IgD-negative memory B cell (primary cell): Measurements from ENCODE around the gene ARMH3. TPM values are rescaled to one million over a fixed set of nuclear protein-coding genes. Genes with fewer than 3 reads are reported as not detected.
"Not testable (repeated sequence)": the region's sequence is repeated elsewhere in the genome, so short reads cannot be mapped to it uniquely, and the experiment has no call there.

Source experiments
- H3K27ac Mint-ChIP-seq, 3 donors: one replicate each; pipeline ENCODE4 v1.8.0; 2020 to 2022; ENCODE audit warnings: mild to moderate bottlenecking in 3 of 3, mixed read lengths in 3 of 3, moderate library complexity in 1 of 3
- H3K27me3 Mint-ChIP-seq: one replicate; pipeline ENCODE4 v1.8.0; 2021; ENCODE audit warnings: mixed read lengths
- H3K36me3 Mint-ChIP-seq: one replicate; pipeline ENCODE4 v1.8.0; 2020; ENCODE audit warnings: mild to moderate bottlenecking, mixed read lengths
- H3K4me1 Mint-ChIP-seq, 3 donors: one replicate each; pipeline ENCODE4 v1.8.0; 2020 to 2022; ENCODE audit warnings: mixed read lengths in 3 of 3, mild to moderate bottlenecking in 1 of 3
- H3K4me3 Mint-ChIP-seq, 4 donors: one replicate each; pipeline ENCODE4 v1.8.0; 2020 to 2022; ENCODE audit warnings: mild to moderate bottlenecking in 4 of 4, mixed read lengths in 4 of 4, moderate library complexity in 3 of 4
- H3K9me3 Mint-ChIP-seq, 3 donors: one replicate each; pipeline ENCODE4 v1.8.0; 2020 to 2021; ENCODE audit warnings: mixed read lengths in 3 of 3, mild to moderate bottlenecking in 1 of 3
- polyA plus RNA-seq: library from polyadenylated mRNA; unstranded; fragments of 300-500 nt; fragmentation: Illumina TruSeq; gene quantifications from one replicate; pipeline ENCODE4 v1.2.3, GENCODE V29; 2021

ARMH3 gene
- polyA plus RNA-seq, 1 donor from 2014 or later, result 39.3 TPM

- H3K27ac Mint-ChIP-seq, result no peak overlapping the region
These were observed 38.7 kb downstream of the ARMH3 start for GRCh38 chr10:102017295-102017694.

DNA sequence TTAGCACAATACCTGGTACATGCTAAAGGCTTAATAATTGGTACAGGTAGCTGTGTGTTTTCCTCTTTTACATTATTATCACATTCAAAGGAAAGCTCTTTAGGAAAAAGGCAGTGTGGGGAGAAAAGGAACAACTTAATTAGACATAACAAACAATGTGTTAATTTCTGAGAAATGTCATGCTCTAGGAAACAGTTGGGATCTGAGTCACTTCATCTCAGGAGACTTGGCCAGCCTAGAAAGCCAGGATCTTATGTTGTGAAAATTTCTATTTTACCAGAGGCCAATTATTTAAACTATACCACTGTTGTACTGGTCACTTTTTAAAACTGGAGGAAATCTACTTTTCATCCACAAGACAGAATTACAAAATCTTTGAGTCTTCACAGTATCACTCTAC is 39.6 kb downstream of the ARMH3 start:
- H3K4me3 Mint-ChIP-seq, result peak overlapping the region in 1 of 4 donors; percentile 19
- no peak overlapping the region for H3K27ac Mint-ChIP-seq

More at GRCh38 chr10:102017295-102017694, 38.7 kb downstream of the ARMH3 start:
- Mint-ChIP-seq H3K4me1 (peaks cover 0 to 3% (median 0%) of the 10 kb centered on the region in 3 donors), H3K9me3 (no peaks in the 10 kb centered on the region), H3K36me3 (peaks cover 2% of the 10 kb centered on the region), H3K27me3 (no peaks in the 10 kb centered on the region), H3K4me3 (no peak overlapping the region)

GRCh38 chr10:102010961-102011360 is 45.0 kb downstream of the ARMH3 start:
- Mint-ChIP-seq H3K4me3 (no peak overlapping the region), H3K4me1 (peaks cover 21 to 40% (median 28%) of the 10 kb centered on the region in 3 donors), H3K9me3 (no peaks in the 10 kb centered on the region), H3K27ac (peak overlapping the region in 2 of 3 donors; percentile 52 to 79), H3K36me3 (peaks cover 2% of the 10 kb centered on the region), H3K27me3 (no peaks in the 10 kb centered on the region)

More for the DNA sequence above, 39.6 kb downstream of the ARMH3 start:
- peaks cover 2% of the 10 kb centered on the region for H3K36me3 Mint-ChIP-seq
- peaks cover 0 to 4% (median 0%) of the 10 kb centered on the region in 3 donors for H3K4me1 Mint-ChIP-seq
- H3K27me3 Mint-ChIP-seq, result no peaks in the 10 kb centered on the region
- no peaks in the 10 kb centered on the region for H3K9me3 Mint-ChIP-seq

DNA sequence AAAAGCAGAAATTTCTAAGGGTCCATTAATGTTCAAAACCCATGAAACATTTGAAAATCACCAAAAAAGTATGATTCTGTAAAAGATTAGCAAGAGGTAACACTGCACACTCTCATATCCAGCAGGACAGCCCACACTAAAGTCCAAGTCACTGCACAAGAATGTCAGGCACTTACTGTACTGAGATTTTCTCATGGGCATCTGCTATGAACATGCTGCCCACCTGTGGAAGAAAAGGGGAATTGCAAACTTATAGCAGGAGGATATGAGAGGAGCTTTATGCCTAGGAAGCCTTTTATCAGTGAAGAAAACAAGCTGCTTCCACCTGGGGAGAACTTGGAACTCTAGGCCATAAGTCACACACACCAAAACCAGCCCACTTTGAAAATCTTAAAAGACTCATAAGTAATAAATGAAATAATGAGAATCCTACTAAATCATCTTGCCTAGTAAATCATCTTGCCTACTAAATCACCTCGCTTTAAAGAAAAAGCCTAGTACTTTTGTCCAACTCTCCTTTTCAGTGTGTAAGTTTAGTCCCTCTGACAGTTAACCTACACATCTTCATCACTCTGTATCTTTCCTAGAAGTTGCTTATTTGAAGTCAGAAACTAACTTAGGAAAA is 46.1 kb downstream of the ARMH3 start:
- H3K4me1 Mint-ChIP-seq, result peaks cover 22 to 47% (median 34%) of the 10 kb centered on the region in 3 donors
- no peaks in the 10 kb centered on the region for H3K27me3 Mint-ChIP-seq
- peaks cover 4% of the 10 kb centered on the region for H3K36me3 Mint-ChIP-seq
- peak overlapping the region in 1 of 3 donors; percentile 40 for H3K27ac Mint-ChIP-seq
- no peaks in the 10 kb centered on the region for H3K9me3 Mint-ChIP-seq
- peak overlapping the region in 1 of 4 donors; percentile 51 for H3K4me3 Mint-ChIP-seq

DNA sequence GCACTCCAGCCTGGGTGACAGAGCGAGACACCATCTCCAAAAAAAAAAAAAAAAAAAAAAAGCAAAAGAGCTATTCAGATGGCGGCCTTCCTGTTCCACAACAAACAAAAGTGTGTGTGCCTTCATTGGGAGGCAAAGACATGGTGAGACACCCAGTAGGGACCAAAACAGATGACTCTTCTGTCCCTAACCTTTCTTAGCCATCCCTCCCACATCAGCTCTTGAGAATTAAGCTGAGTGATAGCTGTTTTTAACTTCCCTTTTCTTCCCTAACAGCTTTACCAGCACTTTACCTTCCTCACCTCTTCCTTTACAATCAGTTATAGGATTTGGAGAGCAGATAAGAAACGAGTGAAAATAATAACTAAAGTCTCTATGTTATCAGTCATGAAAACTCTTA is 48.2 kb downstream of the ARMH3 start:
- H3K27me3 Mint-ChIP-seq, result no peaks in the 10 kb centered on the region
- peak overlapping the region in 2 of 4 donors; percentile 4 to 46 for H3K4me3 Mint-ChIP-seq
- H3K36me3 Mint-ChIP-seq, result peaks cover 4% of the 10 kb centered on the region
- peak overlapping the region; percentile 59 to 67 (median 59) for H3K27ac Mint-ChIP-seq
- H3K9me3 Mint-ChIP-seq, result no peaks in the 10 kb centered on the region
- peaks cover 33 to 56% (median 41%) of the 10 kb centered on the region in 3 donors for H3K4me1 Mint-ChIP-seq

DNA sequence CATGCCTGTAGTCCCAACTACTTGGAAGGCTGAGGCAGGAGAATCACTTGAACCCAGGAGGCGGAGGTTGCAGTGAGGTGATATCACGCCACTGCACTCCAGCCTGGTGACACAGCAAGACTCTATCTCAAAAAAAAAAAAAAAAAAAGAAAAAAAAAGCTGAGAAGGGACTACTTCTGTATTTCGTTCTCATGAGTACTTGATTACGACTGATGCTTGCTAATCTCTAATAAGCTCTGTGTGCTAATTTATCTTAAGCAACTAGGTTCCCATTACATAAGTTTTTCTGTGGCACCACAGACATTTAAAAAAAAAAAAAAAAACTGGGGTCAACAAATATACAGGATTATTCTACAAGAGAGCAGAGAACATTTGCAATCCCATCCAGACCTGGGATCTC is 48.9 kb downstream of the ARMH3 start:
- H3K9me3 Mint-ChIP-seq, H3K27me3 Mint-ChIP-seq, H3K36me3 Mint-ChIP-seq: not testable (repeated sequence)
- H3K4me1 Mint-ChIP-seq, result peaks cover 40 to 60% (median 46%) of the 10 kb centered on the region in 3 donors
- peak overlapping the region in 2 of 4 donors; percentile 75 to 79 for H3K4me3 Mint-ChIP-seq
- peak overlapping the region in 2 of 3 donors; percentile 81 to 85 for H3K27ac Mint-ChIP-seq

DNA sequence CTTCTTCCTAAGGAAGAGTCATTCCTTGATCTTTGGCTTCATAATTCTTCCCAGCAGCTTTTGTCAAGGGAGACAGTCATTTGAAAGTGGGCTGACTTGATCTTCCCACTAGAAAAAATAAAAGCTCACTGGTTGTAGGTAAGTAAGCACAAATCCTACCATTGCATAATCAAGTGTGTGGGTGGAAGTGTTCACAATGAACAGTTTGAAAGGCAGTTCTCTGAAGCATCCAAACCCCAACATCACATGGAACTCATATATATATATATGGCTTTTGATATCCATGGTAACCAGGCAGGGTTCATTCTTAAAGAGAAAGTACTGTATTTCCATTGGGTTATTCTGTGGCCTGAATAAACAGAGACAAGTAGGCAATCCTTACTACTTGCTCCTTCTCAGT is 51.6 kb downstream of the ARMH3 start:
- Mint-ChIP-seq H3K27me3 (no peaks in the 10 kb centered on the region), H3K9me3 (no peaks in the 10 kb centered on the region), H3K4me3 (no peak overlapping the region), H3K36me3 (peaks cover 7% of the 10 kb centered on the region), H3K4me1 (peaks cover 45 to 55% (median 48%) of the 10 kb centered on the region in 3 donors), H3K27ac (peak overlapping the region in 1 of 3 donors; percentile 43)

- H3K4me3 Mint-ChIP-seq, result no peak overlapping the region
- no peaks in the 10 kb centered on the region for H3K27me3 Mint-ChIP-seq
- peaks cover 7% of the 10 kb centered on the region for H3K36me3 Mint-ChIP-seq
- H3K4me1 Mint-ChIP-seq, result peaks cover 45 to 51% (median 45%) of the 10 kb centered on the region in 3 donors
- peak overlapping the region in 1 of 3 donors; percentile 40 for H3K27ac Mint-ChIP-seq
- no peaks in the 10 kb centered on the region for H3K9me3 Mint-ChIP-seq
These were observed 52.4 kb downstream of the ARMH3 start for GRCh38 chr10:102003541-102003940.

GRCh38 chr10:102001435-102002068 is 54.4 kb downstream of the ARMH3 start:
- Mint-ChIP-seq H3K27ac (peak overlapping the region; percentile 58 to 95 (median 69)), H3K4me1 (peaks cover 39 to 54% (median 43%) of the 10 kb centered on the region in 3 donors), H3K36me3 (peaks cover 10% of the 10 kb centered on the region), H3K4me3 (peak overlapping the region; percentile 55 to 89 (median 80)), H3K9me3 (no peaks in the 10 kb centered on the region), H3K27me3 (no peaks in the 10 kb centered on the region)

- H3K27ac Mint-ChIP-seq, result peak overlapping the region in 2 of 3 donors; percentile 48 to 94
- no peaks in the 10 kb centered on the region for H3K9me3 Mint-ChIP-seq
- H3K4me1 Mint-ChIP-seq, result peaks cover 25 to 54% (median 40%) of the 10 kb centered on the region in 3 donors
- H3K27me3 Mint-ChIP-seq, result no peaks in the 10 kb centered on the region
- H3K4me3 Mint-ChIP-seq, result no peak overlapping the region
- peaks cover 13% of the 10 kb centered on the region for H3K36me3 Mint-ChIP-seq
These were observed 58.2 kb downstream of the ARMH3 start for GRCh38 chr10:101997803-101998202.

DNA sequence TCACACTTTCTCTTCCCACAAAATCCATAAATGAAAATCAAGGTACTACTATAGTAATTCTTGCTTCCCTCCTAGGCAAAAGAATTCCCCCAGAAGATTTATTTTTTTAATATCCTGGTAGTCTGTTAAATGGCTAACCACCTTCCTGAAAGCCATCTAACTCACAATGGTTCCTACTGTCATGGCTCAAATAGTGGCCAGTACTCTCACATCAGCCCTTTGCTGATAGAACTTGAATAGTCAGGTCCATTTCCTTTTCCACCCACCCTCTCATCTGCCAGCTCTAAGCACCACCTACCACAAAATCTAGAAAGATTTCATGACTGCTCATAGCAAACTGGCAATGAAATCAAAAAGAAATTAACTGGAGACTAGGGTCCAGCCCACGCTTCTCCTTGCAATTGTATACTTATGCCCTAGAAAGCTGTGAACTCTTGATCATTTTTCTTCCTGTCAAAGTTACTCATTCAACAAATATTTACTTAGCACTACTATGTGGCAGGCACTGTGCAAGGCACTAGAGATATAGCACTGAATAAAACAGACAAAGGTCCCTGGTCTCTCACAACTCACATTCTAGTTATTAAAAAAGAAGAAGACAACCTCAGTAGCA is 60.4 kb downstream of the ARMH3 start:
- Mint-ChIP-seq H3K4me3 (peak overlapping the region in 2 of 4 donors; percentile 4 to 21), H3K9me3 (no peaks in the 10 kb centered on the region), H3K27me3 (no peaks in the 10 kb centered on the region), H3K27ac (peak overlapping the region in 2 of 3 donors; percentile 6 to 69), H3K4me1 (peaks cover 9 to 44% (median 25%) of the 10 kb centered on the region in 3 donors), H3K36me3 (peaks cover 10% of the 10 kb centered on the region)

- H3K9me3 Mint-ChIP-seq, result no peaks in the 10 kb centered on the region
- H3K27ac Mint-ChIP-seq, result peak overlapping the region in 1 of 3 donors; percentile 52
- H3K4me1 Mint-ChIP-seq, result peaks cover 6 to 39% (median 24%) of the 10 kb centered on the region in 3 donors
- no peaks in the 10 kb centered on the region for H3K27me3 Mint-ChIP-seq
- peaks cover 13% of the 10 kb centered on the region for H3K36me3 Mint-ChIP-seq
- no peak overlapping the region for H3K4me3 Mint-ChIP-seq
These were observed 62.2 kb downstream of the ARMH3 start for GRCh38 chr10:101993651-101994200.

GRCh38 chr10:101993221-101993620 is 62.8 kb downstream of the ARMH3 start:
- peaks cover 12% of the 10 kb centered on the region for H3K36me3 Mint-ChIP-seq
- no peaks in the 10 kb centered on the region for H3K27me3 Mint-ChIP-seq
- H3K27ac Mint-ChIP-seq, result no peak overlapping the region
- H3K4me1 Mint-ChIP-seq, result peaks cover 2 to 34% (median 19%) of the 10 kb centered on the region in 3 donors
- no peak overlapping the region for H3K4me3 Mint-ChIP-seq
- no peaks in the 10 kb centered on the region for H3K9me3 Mint-ChIP-seq

- peak overlapping the region; percentile 19 to 91 (median 57) for H3K27ac Mint-ChIP-seq
- H3K27me3 Mint-ChIP-seq, result no peaks in the 10 kb centered on the region
- peak overlapping the region in 1 of 4 donors; percentile 93 for H3K4me3 Mint-ChIP-seq
- peaks cover 4% of the 10 kb centered on the region for H3K36me3 Mint-ChIP-seq
- no peaks in the 10 kb centered on the region for H3K9me3 Mint-ChIP-seq
- H3K4me1 Mint-ChIP-seq, result peaks cover 11 to 22% (median 17%) of the 10 kb centered on the region in 3 donors
These were observed 68.8 kb downstream of the ARMH3 start for GRCh38 chr10:101987136-101987535.

DNA sequence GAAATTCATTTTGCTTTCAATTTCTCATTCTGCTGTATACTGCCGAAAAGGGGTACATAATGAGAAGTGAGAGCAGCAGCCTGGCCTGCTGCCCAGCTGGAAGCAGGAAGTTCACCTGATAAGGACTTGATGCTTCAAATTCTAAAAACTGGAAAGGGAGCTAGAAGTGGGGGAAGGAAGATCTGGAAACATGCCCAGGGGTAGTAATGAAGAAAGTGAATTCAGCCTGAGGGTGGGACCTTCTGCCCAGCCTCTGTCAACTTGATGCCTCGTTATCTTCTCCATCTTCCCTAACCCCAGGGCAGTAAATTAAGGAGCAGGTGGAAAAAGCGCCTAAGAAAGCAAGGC is 69.4 kb downstream of the ARMH3 start:
- Mint-ChIP-seq H3K36me3 (peaks cover 5% of the 10 kb centered on the region), H3K9me3 (no peaks in the 10 kb centered on the region), H3K27me3 (no peaks in the 10 kb centered on the region), H3K4me3 (peak overlapping the region in 3 of 4 donors; percentile 5 to 93 (median 65)), H3K27ac (peak overlapping the region; percentile 57 to 91 (median 71)), H3K4me1 (peaks cover 11 to 18% (median 17%) of the 10 kb centered on the region in 3 donors)
